ENCODE measurements around the gene ROBO2. TPM values are rescaled to one million over a fixed set of nuclear protein-coding genes. Genes with fewer than 3 reads are reported as not detected.

Gene ROBO2
- 8.2 TPM for polyA plus RNA-seq (2013, experiment 1 of 4)
- polyA plus RNA-seq (2013, experiment 2 of 4): 8.7 TPM
- polyA plus RNA-seq (2013, experiment 3 of 4): 8.1 TPM
- 10.3 TPM for polyA plus RNA-seq (2013, experiment 4 of 4)

- H3K36me3 ChIP-seq (ENCODE audit: control insufficient read depth, insufficient read depth, low read length): no peaks in the 10 kb centered on the region
- peaks cover 21% of the 10 kb centered on the region for H3K27me3 ChIP-seq (ENCODE audit: control insufficient read depth, insufficient read depth, low read length, poor library complexity, severe bottlenecking)
- no peaks in the 10 kb centered on the region for H3K9me3 ChIP-seq (ENCODE audit: control insufficient read depth, low read length)
- peak within 1 kb of the TSS; percentile 63 for H3K4me3 ChIP-seq (ENCODE audit: insufficient read depth, low read depth, low read length)
- peak within 1 kb of the TSS; percentile 45 for H3K27ac ChIP-seq (ENCODE audit: insufficient read depth, low read depth, low read length, poor library complexity, severe bottlenecking)
- H3K4me1 ChIP-seq (ENCODE audit: control insufficient read depth, insufficient read depth, low read length): no peaks in the 10 kb centered on the region
- 0% methylated on average over 51 to 54 of the region's 54 CpGs for WGBS, 2 experiments
Measured at GRCh38 chr3:77039606-77040171, at the start of gene ROBO2. TSS of gene ROBO2 (plus strand) at chr3:77040099. CDS start at chr3:77040786, 687 bp downstream.

GRCh38 chr3:76990606-76991005, 49.3 kb upstream of the ROBO2 start:
- Histone ChIP-seq H3K4me1 (ENCODE audit: control insufficient read depth, insufficient read depth, low read length) (no peaks in the 10 kb centered on the region), H3K27me3 (ENCODE audit: control insufficient read depth, insufficient read depth, low read length, poor library complexity, severe bottlenecking) (no peaks in the 10 kb centered on the region), H3K27ac (ENCODE audit: insufficient read depth, low read depth, low read length, poor library complexity, severe bottlenecking) (no peak overlapping the region), H3K9me3 (ENCODE audit: control insufficient read depth, low read length) (no peaks in the 10 kb centered on the region), H3K36me3 (ENCODE audit: control insufficient read depth, insufficient read depth, low read length) (no peaks in the 10 kb centered on the region), H3K4me3 (ENCODE audit: insufficient read depth, low read depth, low read length) (no peak overlapping the region)
- 82 to 86% methylated on average over 5 of the region's 5 CpGs for WGBS, 2 experiments

GRCh38 chr3:76991165-76991564, 48.7 kb upstream of the ROBO2 start:
- no peak overlapping the region for H3K4me3 ChIP-seq (ENCODE audit: insufficient read depth, low read depth, low read length)
- WGBS, 2 experiments: 100% methylated on average over 1 to 3 of the region's 3 CpGs
- H3K9me3 ChIP-seq (ENCODE audit: control insufficient read depth, low read length): no peaks in the 10 kb centered on the region
- no peaks in the 10 kb centered on the region for H3K27me3 ChIP-seq (ENCODE audit: control insufficient read depth, insufficient read depth, low read length, poor library complexity, severe bottlenecking)
- no peaks in the 10 kb centered on the region for H3K4me1 ChIP-seq (ENCODE audit: control insufficient read depth, insufficient read depth, low read length)
- H3K27ac ChIP-seq (ENCODE audit: insufficient read depth, low read depth, low read length, poor library complexity, severe bottlenecking): no peak overlapping the region
- H3K36me3 ChIP-seq (ENCODE audit: control insufficient read depth, insufficient read depth, low read length): no peaks in the 10 kb centered on the region

GRCh38 chr3:76997733-76998132, 42.2 kb upstream of the ROBO2 start:
- Histone ChIP-seq H3K27ac (ENCODE audit: insufficient read depth, low read depth, low read length, poor library complexity, severe bottlenecking) (no peak overlapping the region), H3K36me3 (ENCODE audit: control insufficient read depth, insufficient read depth, low read length) (no peaks in the 10 kb centered on the region), H3K27me3 (ENCODE audit: control insufficient read depth, insufficient read depth, low read length, poor library complexity, severe bottlenecking) (no peaks in the 10 kb centered on the region), H3K9me3 (ENCODE audit: control insufficient read depth, low read length) (no peaks in the 10 kb centered on the region), H3K4me1 (ENCODE audit: control insufficient read depth, insufficient read depth, low read length) (no peaks in the 10 kb centered on the region), H3K4me3 (ENCODE audit: insufficient read depth, low read depth, low read length) (no peak overlapping the region)
- 95 to 97% methylated on average over 2 of the region's 2 CpGs for WGBS, 2 experiments

- Histone ChIP-seq H3K27ac (ENCODE audit: insufficient read depth, low read depth, low read length, poor library complexity, severe bottlenecking) (no peak overlapping the region), H3K4me3 (ENCODE audit: insufficient read depth, low read depth, low read length) (no peak overlapping the region), H3K4me1 (ENCODE audit: control insufficient read depth, insufficient read depth, low read length) (no peaks in the 10 kb centered on the region), H3K36me3 (ENCODE audit: control insufficient read depth, insufficient read depth, low read length) (no peaks in the 10 kb centered on the region), H3K9me3 (ENCODE audit: control insufficient read depth, low read length) (no peaks in the 10 kb centered on the region), H3K27me3 (ENCODE audit: control insufficient read depth, insufficient read depth, low read length, poor library complexity, severe bottlenecking) (no peaks in the 10 kb centered on the region)
- 100% methylated on average over 2 to 3 of the region's 3 CpGs for WGBS, 2 experiments
Measured at GRCh38 chr3:76998555-76998954, 41.3 kb upstream of the ROBO2 start.

GRCh38 chr3:77001062-77001701, 38.7 kb upstream of the ROBO2 start:
- Histone ChIP-seq H3K27me3 (ENCODE audit: control insufficient read depth, insufficient read depth, low read length, poor library complexity, severe bottlenecking) (no peaks in the 10 kb centered on the region), H3K36me3 (ENCODE audit: control insufficient read depth, insufficient read depth, low read length) (no peaks in the 10 kb centered on the region), H3K9me3 (ENCODE audit: control insufficient read depth, low read length) (no peaks in the 10 kb centered on the region), H3K27ac (ENCODE audit: insufficient read depth, low read depth, low read length, poor library complexity, severe bottlenecking) (no peak overlapping the region), H3K4me3 (ENCODE audit: insufficient read depth, low read depth, low read length) (no peak overlapping the region), H3K4me1 (ENCODE audit: control insufficient read depth, insufficient read depth, low read length) (no peaks in the 10 kb centered on the region)
- WGBS, 2 experiments: 88 to 90% methylated on average over 4 to 5 of the region's 5 CpGs

- no peak overlapping the region for H3K4me3 ChIP-seq (ENCODE audit: insufficient read depth, low read depth, low read length)
- H3K4me1 ChIP-seq (ENCODE audit: control insufficient read depth, insufficient read depth, low read length): no peaks in the 10 kb centered on the region
- 57 to 68% methylated on average over 7 of the region's 7 CpGs for WGBS, 2 experiments
- H3K27ac ChIP-seq (ENCODE audit: insufficient read depth, low read depth, low read length, poor library complexity, severe bottlenecking): no peak overlapping the region
- no peaks in the 10 kb centered on the region for H3K9me3 ChIP-seq (ENCODE audit: control insufficient read depth, low read length)
- no peaks in the 10 kb centered on the region for H3K27me3 ChIP-seq (ENCODE audit: control insufficient read depth, insufficient read depth, low read length, poor library complexity, severe bottlenecking)
- H3K36me3 ChIP-seq (ENCODE audit: control insufficient read depth, insufficient read depth, low read length): no peaks in the 10 kb centered on the region
Measured at GRCh38 chr3:77014226-77014625, 25.7 kb upstream of the ROBO2 start.

- WGBS, 2 experiments: 0% methylated on average over 1 of the region's 1 CpG
- Histone ChIP-seq H3K9me3 (ENCODE audit: control insufficient read depth, low read length) (no peaks in the 10 kb centered on the region), H3K4me3 (ENCODE audit: insufficient read depth, low read depth, low read length) (no peak overlapping the region), H3K36me3 (ENCODE audit: control insufficient read depth, insufficient read depth, low read length) (no peaks in the 10 kb centered on the region), H3K27ac (ENCODE audit: insufficient read depth, low read depth, low read length, poor library complexity, severe bottlenecking) (no peak overlapping the region), H3K4me1 (ENCODE audit: control insufficient read depth, insufficient read depth, low read length) (peaks cover 6% of the 10 kb centered on the region), H3K27me3 (ENCODE audit: control insufficient read depth, insufficient read depth, low read length, poor library complexity, severe bottlenecking) (no peaks in the 10 kb centered on the region)
Measured at GRCh38 chr3:77025471-77025870, 14.4 kb upstream of the ROBO2 start.

GRCh38 chr3:77026904-77027634, 12.8 kb upstream of the ROBO2 start:
- 76% methylated on average over 5 of the region's 5 CpGs for WGBS, 2 experiments

GRCh38 chr3:77028005-77028404, 11.9 kb upstream of the ROBO2 start:
- Histone ChIP-seq H3K36me3 (ENCODE audit: control insufficient read depth, insufficient read depth, low read length) (no peaks in the 10 kb centered on the region), H3K27me3 (ENCODE audit: control insufficient read depth, insufficient read depth, low read length, poor library complexity, severe bottlenecking) (no peaks in the 10 kb centered on the region), H3K4me3 (ENCODE audit: insufficient read depth, low read depth, low read length) (no peak overlapping the region), H3K9me3 (ENCODE audit: control insufficient read depth, low read length) (no peaks in the 10 kb centered on the region), H3K4me1 (ENCODE audit: control insufficient read depth, insufficient read depth, low read length) (peaks cover 6% of the 10 kb centered on the region), H3K27ac (ENCODE audit: insufficient read depth, low read depth, low read length, poor library complexity, severe bottlenecking) (no peak overlapping the region)
- WGBS, 2 experiments: 55 to 76% methylated on average over 2 of the region's 2 CpGs

More at GRCh38 chr3:77026904-77027634, 12.8 kb upstream of the ROBO2 start:
- Histone ChIP-seq H3K4me1 (ENCODE audit: control insufficient read depth, insufficient read depth, low read length) (peaks cover 6% of the 10 kb centered on the region), H3K4me3 (ENCODE audit: insufficient read depth, low read depth, low read length) (no peak overlapping the region), H3K27ac (ENCODE audit: insufficient read depth, low read depth, low read length, poor library complexity, severe bottlenecking) (no peak overlapping the region), H3K27me3 (ENCODE audit: control insufficient read depth, insufficient read depth, low read length, poor library complexity, severe bottlenecking) (no peaks in the 10 kb centered on the region), H3K9me3 (ENCODE audit: control insufficient read depth, low read length) (no peaks in the 10 kb centered on the region), H3K36me3 (ENCODE audit: control insufficient read depth, insufficient read depth, low read length) (no peaks in the 10 kb centered on the region)

Measured in ectodermal cell (in vitro differentiated cells).